Liver (tissue), 3 donors: ENCODE results near the gene CCPG1.
"Not testable (repeated sequence)": the region's sequence is repeated elsewhere in the genome, so short reads cannot be mapped to it uniquely, and the experiment has no call there.

Experiments used
- FOXA1 ChIP-seq: IDR thresholded peaks from 2 replicates; pipeline ENCODE4 v1.6.1; 2016; ENCODE audit warnings: antibody characterized with exemption
- GABPA ChIP-seq, 2 donors: IDR thresholded peaks in 1 of 2; conservative IDR thresholded peaks in 1 of 2; 2 replicates each; pipeline ENCODE4 v1.6.1; 2016; ENCODE audit warnings: antibody characterized with exemption in 2 of 2, mild to moderate bottlenecking in 1 of 2, moderate library complexity in 1 of 2
- HNF4G ChIP-seq: IDR thresholded peaks from 2 replicates; pipeline ENCODE4 v1.6.1; 2016; ENCODE audit warnings: antibody characterized with exemption
- JUND ChIP-seq, 2 donors: IDR thresholded peaks; 2 replicates each; pipeline ENCODE4 v1.6.1; 2016; ENCODE audit warnings: antibody characterized with exemption in 2 of 2
- RAD21 ChIP-seq, 2 donors: IDR thresholded peaks; 2 replicates each; pipeline ENCODE4 v1.6.1; 2016; ENCODE audit warnings: antibody characterized with exemption in 2 of 2, mild to moderate bottlenecking in 2 of 2
- RXRA ChIP-seq, 2 donors: IDR thresholded peaks; 2 replicates each; pipeline ENCODE4 v1.6.1; 2017 to 2018; ENCODE audit warnings: antibody characterized with exemption in 2 of 2, mild to moderate bottlenecking in 1 of 2
- SP1 ChIP-seq: IDR thresholded peaks from 2 replicates; pipeline ENCODE4 v1.6.1; 2018; ENCODE audit warnings: antibody characterized with exemption, mild to moderate bottlenecking
- TAF1 ChIP-seq: conservative IDR thresholded peaks from 2 replicates; pipeline ENCODE4 v1.6.1; 2016; ENCODE audit warnings: antibody characterized with exemption, mild to moderate bottlenecking
- YY1 ChIP-seq: IDR thresholded peaks from 2 replicates; pipeline ENCODE4 v1.6.1; 2016; ENCODE audit warnings: antibody characterized with exemption, mild to moderate bottlenecking
- TF ChIP-seq, protein P1 (sequence below): fragments of 150-350 bp; IDR thresholded peaks from 2 replicates; pipeline ENCODE4 v1.5.1; 2017; ENCODE audit warnings: improper control_type of control experiment, low read depth, low read length; ENCODE audit not compliant: missing input control
- TF ChIP-seq, protein P2 (sequence below): IDR thresholded peaks from 2 replicates; pipeline ENCODE4 v1.6.1; 2016; ENCODE audit warnings: antibody characterized with exemption
- TF ChIP-seq, protein P3 (sequence below): IDR thresholded peaks from 2 replicates; pipeline ENCODE4 v1.6.1; 2016; ENCODE audit warnings: antibody characterized with exemption, mild to moderate bottlenecking
- TF ChIP-seq, protein P4 (sequence below): IDR thresholded peaks from 2 replicates; pipeline ENCODE4 v1.6.1; 2016; ENCODE audit warnings: antibody characterized with exemption
- TF ChIP-seq, protein P5 (sequence below): IDR thresholded peaks from 2 replicates; pipeline ENCODE4 v1.6.1; 2016; ENCODE audit warnings: antibody characterized with exemption
- donor health status: healthy.
- donor health status: healthy.

DNA sequence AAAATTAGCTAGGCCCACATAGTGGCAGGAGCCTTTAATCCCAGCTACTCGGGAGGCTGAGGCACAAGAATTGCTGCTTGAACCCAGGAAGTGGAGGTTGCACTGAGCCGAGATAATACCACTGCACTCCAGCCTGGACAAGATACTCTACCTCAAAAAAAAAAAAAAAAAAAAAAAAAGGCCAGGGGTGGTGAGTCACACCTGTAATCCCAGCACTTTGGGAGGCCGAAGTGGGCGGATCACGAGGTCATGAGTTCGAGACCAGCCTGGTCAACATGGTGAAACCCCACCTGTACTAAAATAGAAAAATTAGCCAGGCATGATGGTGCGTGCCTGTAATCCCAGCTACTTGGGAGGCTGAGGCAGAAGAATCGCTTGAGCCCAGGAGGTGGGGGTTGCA, 8.1 kb downstream of the CCPG1 start:
- not testable (repeated sequence) for TF ChIP-seq GABPA (IDR thresholded peaks at IDR 0.05 in 1 of 2, conservative IDR thresholded peaks at IDR 0.05 in 1 of 2); HNF4G; YY1; SP1; TAF1; RXRA (IDR thresholded peaks at IDR 0.05); JUND (IDR thresholded peaks at IDR 0.05); RAD21 (IDR thresholded peaks at IDR 0.05); FOXA1
- TF ChIP-seq, protein P1, sequence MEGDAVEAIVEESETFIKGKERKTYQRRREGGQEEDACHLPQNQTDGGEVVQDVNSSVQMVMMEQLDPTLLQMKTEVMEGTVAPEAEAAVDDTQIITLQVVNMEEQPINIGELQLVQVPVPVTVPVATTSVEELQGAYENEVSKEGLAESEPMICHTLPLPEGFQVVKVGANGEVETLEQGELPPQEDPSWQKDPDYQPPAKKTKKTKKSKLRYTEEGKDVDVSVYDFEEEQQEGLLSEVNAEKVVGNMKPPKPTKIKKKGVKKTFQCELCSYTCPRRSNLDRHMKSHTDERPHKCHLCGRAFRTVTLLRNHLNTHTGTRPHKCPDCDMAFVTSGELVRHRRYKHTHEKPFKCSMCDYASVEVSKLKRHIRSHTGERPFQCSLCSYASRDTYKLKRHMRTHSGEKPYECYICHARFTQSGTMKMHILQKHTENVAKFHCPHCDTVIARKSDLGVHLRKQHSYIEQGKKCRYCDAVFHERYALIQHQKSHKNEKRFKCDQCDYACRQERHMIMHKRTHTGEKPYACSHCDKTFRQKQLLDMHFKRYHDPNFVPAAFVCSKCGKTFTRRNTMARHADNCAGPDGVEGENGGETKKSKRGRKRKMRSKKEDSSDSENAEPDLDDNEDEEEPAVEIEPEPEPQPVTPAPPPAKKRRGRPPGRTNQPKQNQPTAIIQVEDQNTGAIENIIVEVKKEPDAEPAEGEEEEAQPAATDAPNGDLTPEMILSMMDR = not testable (repeated sequence)
- TF ChIP-seq, protein P2, sequence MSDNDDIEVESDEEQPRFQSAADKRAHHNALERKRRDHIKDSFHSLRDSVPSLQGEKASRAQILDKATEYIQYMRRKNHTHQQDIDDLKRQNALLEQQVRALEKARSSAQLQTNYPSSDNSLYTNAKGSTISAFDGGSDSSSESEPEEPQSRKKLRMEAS = not testable (repeated sequence)
- TF ChIP-seq, protein P3, sequence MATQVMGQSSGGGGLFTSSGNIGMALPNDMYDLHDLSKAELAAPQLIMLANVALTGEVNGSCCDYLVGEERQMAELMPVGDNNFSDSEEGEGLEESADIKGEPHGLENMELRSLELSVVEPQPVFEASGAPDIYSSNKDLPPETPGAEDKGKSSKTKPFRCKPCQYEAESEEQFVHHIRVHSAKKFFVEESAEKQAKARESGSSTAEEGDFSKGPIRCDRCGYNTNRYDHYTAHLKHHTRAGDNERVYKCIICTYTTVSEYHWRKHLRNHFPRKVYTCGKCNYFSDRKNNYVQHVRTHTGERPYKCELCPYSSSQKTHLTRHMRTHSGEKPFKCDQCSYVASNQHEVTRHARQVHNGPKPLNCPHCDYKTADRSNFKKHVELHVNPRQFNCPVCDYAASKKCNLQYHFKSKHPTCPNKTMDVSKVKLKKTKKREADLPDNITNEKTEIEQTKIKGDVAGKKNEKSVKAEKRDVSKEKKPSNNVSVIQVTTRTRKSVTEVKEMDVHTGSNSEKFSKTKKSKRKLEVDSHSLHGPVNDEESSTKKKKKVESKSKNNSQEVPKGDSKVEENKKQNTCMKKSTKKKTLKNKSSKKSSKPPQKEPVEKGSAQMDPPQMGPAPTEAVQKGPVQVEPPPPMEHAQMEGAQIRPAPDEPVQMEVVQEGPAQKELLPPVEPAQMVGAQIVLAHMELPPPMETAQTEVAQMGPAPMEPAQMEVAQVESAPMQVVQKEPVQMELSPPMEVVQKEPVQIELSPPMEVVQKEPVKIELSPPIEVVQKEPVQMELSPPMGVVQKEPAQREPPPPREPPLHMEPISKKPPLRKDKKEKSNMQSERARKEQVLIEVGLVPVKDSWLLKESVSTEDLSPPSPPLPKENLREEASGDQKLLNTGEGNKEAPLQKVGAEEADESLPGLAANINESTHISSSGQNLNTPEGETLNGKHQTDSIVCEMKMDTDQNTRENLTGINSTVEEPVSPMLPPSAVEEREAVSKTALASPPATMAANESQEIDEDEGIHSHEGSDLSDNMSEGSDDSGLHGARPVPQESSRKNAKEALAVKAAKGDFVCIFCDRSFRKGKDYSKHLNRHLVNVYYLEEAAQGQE = not testable (repeated sequence)
- TF ChIP-seq, protein P4, sequence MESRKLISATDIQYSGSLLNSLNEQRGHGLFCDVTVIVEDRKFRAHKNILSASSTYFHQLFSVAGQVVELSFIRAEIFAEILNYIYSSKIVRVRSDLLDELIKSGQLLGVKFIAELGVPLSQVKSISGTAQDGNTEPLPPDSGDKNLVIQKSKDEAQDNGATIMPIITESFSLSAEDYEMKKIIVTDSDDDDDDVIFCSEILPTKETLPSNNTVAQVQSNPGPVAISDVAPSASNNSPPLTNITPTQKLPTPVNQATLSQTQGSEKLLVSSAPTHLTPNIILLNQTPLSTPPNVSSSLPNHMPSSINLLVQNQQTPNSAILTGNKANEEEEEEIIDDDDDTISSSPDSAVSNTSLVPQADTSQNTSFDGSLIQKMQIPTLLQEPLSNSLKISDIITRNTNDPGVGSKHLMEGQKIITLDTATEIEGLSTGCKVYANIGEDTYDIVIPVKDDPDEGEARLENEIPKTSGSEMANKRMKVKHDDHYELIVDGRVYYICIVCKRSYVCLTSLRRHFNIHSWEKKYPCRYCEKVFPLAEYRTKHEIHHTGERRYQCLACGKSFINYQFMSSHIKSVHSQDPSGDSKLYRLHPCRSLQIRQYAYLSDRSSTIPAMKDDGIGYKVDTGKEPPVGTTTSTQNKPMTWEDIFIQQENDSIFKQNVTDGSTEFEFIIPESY = not testable (repeated sequence)
- TF ChIP-seq, protein P5, sequence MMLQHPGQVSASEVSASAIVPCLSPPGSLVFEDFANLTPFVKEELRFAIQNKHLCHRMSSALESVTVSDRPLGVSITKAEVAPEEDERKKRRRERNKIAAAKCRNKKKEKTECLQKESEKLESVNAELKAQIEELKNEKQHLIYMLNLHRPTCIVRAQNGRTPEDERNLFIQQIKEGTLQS = not testable (repeated sequence)
